ENCODE results near the gene RAB11FIP3. TPM values are rescaled to one million over a fixed set of nuclear protein-coding genes. Genes with fewer than 3 reads are reported as not detected.

Gene RAB11FIP3
- total and polyA plus RNA-seq, 2 of the 13 experiments (the other 11 are each of a cell fraction or from before 2014, with no cell fraction given), result 34.3 to 57.6 TPM

GRCh38 chr16:490768-491167 is 65.3 kb downstream of the RAB11FIP3 start:
- H3K4me3 ChIP-seq (replicated peaks in 1 of 3; ENCODE audit: insufficient read depth in 1 of 3, low read depth in 2 of 3, low read length in 3 of 3), result no peak overlapping the region
- ATAC-seq (no peak), FAIRE-seq (no peak), DNase-seq (ENCODE audit: low spot score) (no peak)
- H3K27ac ChIP-seq (ENCODE audit: extremely low read length, insufficient read depth, low read length), result no peak overlapping the region
- H3K9me3 ChIP-seq (ENCODE audit: low read length), result no peaks in the 10 kb centered on the region
- no peaks in the 10 kb centered on the region for H3K79me2 ChIP-seq (ENCODE audit: insufficient read depth, low read length)
- no peak overlapping the region for H3K4me2 ChIP-seq (ENCODE audit: low read depth, low read length)
- intact Hi-C loops (cut with micrococcal nuclease; ENCODE audit: unreplicated experiment), result no loop called here
- no peak overlapping the region for H3K9ac ChIP-seq (ENCODE audit: insufficient read depth, low read depth, low read length)
- H3K27me3 ChIP-seq (ENCODE audit: control insufficient read depth in 1 of 2, insufficient read depth in 2 of 2, low read length in 2 of 2), result no peaks in the 10 kb centered on the region
- TF ChIP-seq E2F5 (CRISPR knock-in tag; conservative IDR thresholded peaks at IDR 0.05) (no peak), HMGXB3 (CRISPR knock-in tag; IDR thresholded peaks at IDR 0.05; ENCODE audit: borderline replicate concordance) (no peak), ISX (CRISPR knock-in tag; conservative IDR thresholded peaks at IDR 0.05) (no peak), ZNF367 (CRISPR knock-in tag; IDR thresholded peaks at IDR 0.05; ENCODE audit: borderline replicate concordance) (no peak), ZNF775 (CRISPR knock-in tag; IDR thresholded peaks at IDR 0.05; ENCODE audit: borderline replicate concordance) (no peak)
- in situ Hi-C loops (cut with HindIII; ENCODE audit: extremely low pct_ligation_motif_present, low pct_unique_long_range_greater_than_20kb), result no loop called here
- TSS peak; percentile 20 for BruUV-seq (replicated peaks)
- peaks cover 23 to 60% of the 10 kb centered on the region in 2 experiments for H3K36me3 ChIP-seq (replicated peaks in 1 of 2; ENCODE audit: control insufficient read depth in 1 of 2, insufficient read depth in 2 of 2, low read length in 2 of 2)
- POLR2A ChIA-PET, result no interaction called here
- H4K20me1 ChIP-seq (ENCODE audit: insufficient read depth, low read length), result no peaks in the 10 kb centered on the region
- CTCF ChIA-PET (ENCODE audit: low intra/inter-chr PET ratio, low total read pairs), result no interaction called here
- WGBS (ENCODE audit: low lambda C conversion rate), result 98% methylated on average over 10 of the region's 10 CpGs
- H3K4me1 ChIP-seq (ENCODE audit: insufficient read depth, low read length), result no peaks in the 10 kb centered on the region
- H2AFZ ChIP-seq (ENCODE audit: low read length), result no peak overlapping the region
